Measurements from ENCODE around the gene ST7. TPM values are rescaled to one million over a fixed set of nuclear protein-coding genes. Genes with fewer than 3 reads are reported as not detected.

ST7 gene
- total RNA-seq, 2 experiments from 2014 or later = 5.7 to 6.2 TPM

DNA sequence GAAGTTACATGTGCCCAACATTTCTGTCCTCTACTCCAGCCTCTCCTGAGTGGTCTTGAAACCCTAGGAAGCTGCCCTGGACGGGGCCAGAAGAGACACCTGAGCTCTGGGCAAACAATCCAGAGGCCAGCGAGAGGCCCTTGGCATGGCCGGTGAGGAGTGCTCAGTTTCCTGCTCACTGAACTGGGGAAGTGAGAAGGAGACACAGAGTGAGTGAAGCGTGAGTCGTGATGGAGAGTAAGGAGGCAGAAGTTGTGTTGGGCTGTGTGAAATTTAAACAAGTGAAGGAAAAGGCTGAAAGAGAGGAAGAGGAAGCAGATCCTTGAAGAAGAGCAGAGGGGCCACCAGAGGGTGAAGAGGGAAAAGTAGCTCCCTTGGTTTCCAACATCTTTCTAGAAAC is 296.4 kb downstream of the ST7 start:
- H3K4me1 Mint-ChIP-seq (ENCODE audit: low read depth) = no peaks in the 10 kb centered on the region
- no peak overlapping the region for H3K27ac Mint-ChIP-seq
- DNase-seq = no peak
- H3K27me3 Mint-ChIP-seq = peaks cover 1% of the 10 kb centered on the region
- H3K36me3 Mint-ChIP-seq = no peaks in the 10 kb centered on the region
- no peak overlapping the region for H3K4me3 Mint-ChIP-seq
- intact Hi-C loops (cut with micrococcal nuclease) = no loop called here
- H3K9me3 Mint-ChIP-seq = no peaks in the 10 kb centered on the region
- CTCF ChIA-PET = no interaction called here
- POLR2A ChIA-PET = no interaction called here

- POLR2A ChIA-PET = no interaction called here
- Mint-ChIP-seq H3K27me3 (peaks cover 1% of the 10 kb centered on the region), H3K4me3 (no peak overlapping the region), H3K9me3 (no peaks in the 10 kb centered on the region), H3K27ac (no peak overlapping the region), H3K36me3 (no peaks in the 10 kb centered on the region), H3K4me1 (ENCODE audit: low read depth) (no peaks in the 10 kb centered on the region)
- DNase-seq = no peak
- intact Hi-C loops (cut with micrococcal nuclease) = no loop called here
- CTCF ChIA-PET = no interaction called here
Observed at GRCh38 chr7:117250245-117250644, 296.9 kb downstream of the ST7 start.

GRCh38 chr7:117250801-117251200 is 297.5 kb downstream of the ST7 start:
- Mint-ChIP-seq H3K27ac (no peak overlapping the region), H3K36me3 (no peaks in the 10 kb centered on the region), H3K27me3 (peaks cover 1% of the 10 kb centered on the region), H3K4me1 (ENCODE audit: low read depth) (no peaks in the 10 kb centered on the region), H3K9me3 (no peaks in the 10 kb centered on the region), H3K4me3 (no peak overlapping the region)
- intact Hi-C loops (cut with micrococcal nuclease) = no loop called here
- DNase-seq = no peak
- CTCF ChIA-PET = no interaction called here
- POLR2A ChIA-PET = no interaction called here

DNA sequence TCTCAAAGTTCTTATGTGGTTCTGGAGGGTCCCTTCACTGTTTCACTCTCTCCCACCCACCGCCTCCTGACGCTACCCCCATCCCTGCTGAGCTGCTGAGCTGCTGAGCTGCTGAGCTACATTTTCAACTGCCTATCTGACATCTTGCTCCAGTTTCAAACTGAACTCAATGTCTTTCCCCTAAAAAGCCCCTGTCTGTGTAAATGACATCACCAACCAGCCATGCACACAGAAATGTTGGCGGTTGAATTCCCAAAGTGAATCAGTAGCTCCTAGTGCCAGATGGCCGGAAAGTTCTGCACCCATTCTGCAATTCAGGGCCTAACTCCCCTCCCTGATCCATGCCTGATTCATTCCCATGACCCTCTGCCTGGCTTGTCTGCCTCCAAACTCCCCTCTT is 298.4 kb downstream of the ST7 start:
- POLR2A ChIA-PET = no interaction called here
- Mint-ChIP-seq H3K4me3 (no peak overlapping the region), H3K36me3 (no peaks in the 10 kb centered on the region), H3K27me3 (peaks cover 1% of the 10 kb centered on the region), H3K27ac (no peak overlapping the region), H3K9me3 (no peaks in the 10 kb centered on the region), H3K4me1 (ENCODE audit: low read depth) (no peaks in the 10 kb centered on the region)
- no peak for DNase-seq
- CTCF ChIA-PET = no interaction called here
- intact Hi-C loops (cut with micrococcal nuclease) = no loop called here

GRCh38 chr7:117259615-117260014 is 306.3 kb downstream of the ST7 start:
- intact Hi-C loops (cut with micrococcal nuclease) = no loop called here
- no peak overlapping the region for H3K27ac Mint-ChIP-seq
- no peaks in the 10 kb centered on the region for H3K9me3 Mint-ChIP-seq
- H3K4me3 Mint-ChIP-seq = no peak overlapping the region
- DNase-seq = no peak
- H3K4me1 Mint-ChIP-seq (ENCODE audit: low read depth) = no peaks in the 10 kb centered on the region
- ChIA-PET POLR2A (no interaction called here), CTCF (no interaction called here)
- H3K36me3 Mint-ChIP-seq = no peaks in the 10 kb centered on the region
- peaks cover 5% of the 10 kb centered on the region for H3K27me3 Mint-ChIP-seq

GRCh38 chr7:117262546-117262945 is 309.2 kb downstream of the ST7 start:
- Mint-ChIP-seq H3K9me3 (no peaks in the 10 kb centered on the region), H3K27ac (no peak overlapping the region), H3K27me3 (peaks cover 8% of the 10 kb centered on the region), H3K4me1 (ENCODE audit: low read depth) (no peaks in the 10 kb centered on the region), H3K36me3 (no peaks in the 10 kb centered on the region), H3K4me3 (no peak overlapping the region)
- ChIA-PET CTCF (no interaction called here), POLR2A (interaction anchor here (0.8 kb wide), 1 partner anchor 11 kb away, joined by 3 read pairs; no protein-coding TSS in a partner anchor)
- DNase-seq = no peak
- intact Hi-C loops (cut with micrococcal nuclease) = no loop called here

- intact Hi-C loops (cut with micrococcal nuclease) = no loop called here
- no peak overlapping the region for H3K27ac Mint-ChIP-seq
- ChIA-PET POLR2A (no interaction called here), CTCF (no interaction called here)
- no peak overlapping the region for H3K4me3 Mint-ChIP-seq
- no peaks in the 10 kb centered on the region for H3K9me3 Mint-ChIP-seq
- peaks cover 3% of the 10 kb centered on the region for H3K4me1 Mint-ChIP-seq (ENCODE audit: low read depth)
- H3K36me3 Mint-ChIP-seq = no peaks in the 10 kb centered on the region
- H3K27me3 Mint-ChIP-seq = peaks cover 8% of the 10 kb centered on the region
- DNase-seq = no peak
Observed at GRCh38 chr7:117264716-117265115, 311.4 kb downstream of the ST7 start.

- Mint-ChIP-seq H3K4me1 (ENCODE audit: low read depth) (peaks cover 4% of the 10 kb centered on the region), H3K4me3 (no peak overlapping the region), H3K27ac (no peak overlapping the region), H3K36me3 (no peaks in the 10 kb centered on the region), H3K27me3 (peaks cover 17% of the 10 kb centered on the region), H3K9me3 (no peaks in the 10 kb centered on the region)
- no peak for DNase-seq
- intact Hi-C loops (cut with micrococcal nuclease) = no loop called here
- ChIA-PET POLR2A (no interaction called here), CTCF (no interaction called here)
Observed at GRCh38 chr7:117269417-117269816, 316.1 kb downstream of the ST7 start.

GRCh38 chr7:117269886-117270285 is 316.6 kb downstream of the ST7 start:
- ChIA-PET CTCF (no interaction called here), POLR2A (no interaction called here)
- Mint-ChIP-seq H3K4me1 (ENCODE audit: low read depth) (peaks cover 4% of the 10 kb centered on the region), H3K9me3 (no peaks in the 10 kb centered on the region), H3K27me3 (peaks cover 19% of the 10 kb centered on the region), H3K4me3 (no peak overlapping the region), H3K36me3 (no peaks in the 10 kb centered on the region), H3K27ac (no peak overlapping the region)
- intact Hi-C loops (cut with micrococcal nuclease) = no loop called here
- DNase-seq = no peak

DNA sequence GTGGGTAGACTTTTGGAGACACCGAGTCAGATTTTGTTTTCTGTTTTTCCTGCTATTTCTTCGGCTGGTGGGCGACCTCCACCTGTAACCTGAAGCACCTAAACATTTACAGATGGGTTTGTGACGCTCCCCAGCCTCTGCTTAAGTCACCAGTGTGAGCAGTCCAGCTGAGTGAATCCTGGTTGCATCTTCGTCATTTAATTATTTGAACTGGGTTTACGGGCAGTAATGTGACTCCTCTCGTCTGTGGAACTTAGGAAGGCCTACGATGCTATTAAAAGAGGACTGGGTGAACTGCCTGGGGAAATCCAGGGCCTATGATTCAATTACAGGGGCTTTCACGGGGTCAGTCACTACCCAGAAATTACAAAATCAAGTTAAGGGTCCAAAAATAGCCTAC is 317.1 kb downstream of the ST7 start:
- ChIA-PET POLR2A (no interaction called here), CTCF (no interaction called here)
- Mint-ChIP-seq H3K9me3 (no peaks in the 10 kb centered on the region), H3K4me3 (no peak overlapping the region), H3K27me3 (peaks cover 21% of the 10 kb centered on the region), H3K27ac (no peak overlapping the region), H3K4me1 (ENCODE audit: low read depth) (peaks cover 4% of the 10 kb centered on the region), H3K36me3 (no peaks in the 10 kb centered on the region)
- intact Hi-C loops (cut with micrococcal nuclease) = no loop called here
- DNase-seq = no peak

DNA sequence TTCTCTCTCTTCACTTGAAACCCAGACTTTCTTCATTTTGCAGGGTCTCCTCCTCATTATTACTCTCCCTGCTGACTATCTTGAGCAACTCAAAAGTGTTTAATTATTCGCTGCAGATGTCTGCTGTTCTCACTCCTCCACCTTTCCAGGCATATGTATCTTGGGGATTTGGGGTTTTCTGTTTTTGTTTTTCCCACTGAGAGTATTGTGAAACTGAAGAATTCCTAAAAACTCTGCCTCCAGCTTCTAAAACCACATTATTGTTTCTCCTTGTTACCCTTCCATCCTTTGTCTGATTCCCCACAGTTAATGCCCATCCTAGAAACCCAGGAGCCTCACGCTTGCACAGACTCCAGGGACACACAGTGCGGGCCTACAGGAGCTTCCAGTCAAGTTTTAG is 318.3 kb downstream of the ST7 start:
- H3K4me1 Mint-ChIP-seq (ENCODE audit: low read depth) = peaks cover 4% of the 10 kb centered on the region
- no peak for DNase-seq
- peaks cover 19% of the 10 kb centered on the region for H3K27me3 Mint-ChIP-seq
- CTCF ChIA-PET = interaction anchor here (1.0 kb wide), 1 partner anchor 59 kb away, joined by 3 read pairs; no protein-coding TSS in a partner anchor
- POLR2A ChIA-PET = no interaction called here
- H3K9me3 Mint-ChIP-seq = no peaks in the 10 kb centered on the region
- no peak overlapping the region for H3K27ac Mint-ChIP-seq
- no peaks in the 10 kb centered on the region for H3K36me3 Mint-ChIP-seq
- intact Hi-C loops (cut with micrococcal nuclease) = no loop called here
- no peak overlapping the region for H3K4me3 Mint-ChIP-seq

DNA sequence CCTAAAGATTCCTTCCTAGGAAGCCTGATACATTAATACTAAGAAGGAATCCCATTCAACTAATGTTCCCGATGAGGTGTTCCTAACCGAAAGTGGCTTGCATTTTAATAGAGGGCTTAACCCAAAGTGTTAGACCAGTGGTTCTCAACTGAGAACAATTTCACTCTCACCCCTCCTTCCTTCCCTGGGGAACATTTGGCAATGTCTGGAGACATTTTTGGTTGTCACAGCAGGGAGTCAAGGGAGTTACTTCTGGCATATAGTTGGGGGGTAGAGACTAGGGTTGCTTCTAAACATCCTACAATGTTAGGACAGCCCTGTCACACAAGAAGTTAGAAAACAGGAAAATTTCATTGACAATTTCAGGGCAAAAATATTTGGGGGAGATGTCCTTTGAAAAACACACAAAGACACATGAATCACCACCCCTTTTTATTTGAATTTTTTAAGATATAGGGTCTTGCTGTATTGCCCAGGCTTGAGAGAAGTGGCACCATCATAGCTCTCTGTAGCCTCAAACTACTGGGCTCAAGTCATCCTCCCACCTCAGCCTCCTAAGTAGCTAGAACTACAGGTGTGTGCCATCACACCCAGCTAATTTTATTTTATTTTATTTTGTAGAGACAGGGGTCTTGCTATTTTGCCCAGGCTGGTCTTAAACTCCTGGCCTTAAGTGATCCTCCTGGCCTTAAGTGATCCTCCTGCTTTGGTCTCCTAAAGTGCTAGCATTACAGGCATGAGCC is 318.9 kb downstream of the ST7 start:
- intact Hi-C loops (cut with micrococcal nuclease) = no loop called here
- Mint-ChIP-seq H3K27ac (no peak overlapping the region), H3K36me3 (no peaks in the 10 kb centered on the region), H3K9me3 (no peaks in the 10 kb centered on the region), H3K4me1 (ENCODE audit: low read depth) (peaks cover 4% of the 10 kb centered on the region), H3K27me3 (peaks cover 18% of the 10 kb centered on the region), H3K4me3 (no peak overlapping the region)
- DNase-seq = no peak
- CTCF ChIA-PET = no interaction called here
- POLR2A ChIA-PET = no interaction called here

- Mint-ChIP-seq H3K4me1 (ENCODE audit: low read depth) (peaks cover 4% of the 10 kb centered on the region), H3K27ac (no peak overlapping the region), H3K4me3 (no peak overlapping the region), H3K27me3 (peaks cover 18% of the 10 kb centered on the region), H3K36me3 (no peaks in the 10 kb centered on the region), H3K9me3 (no peaks in the 10 kb centered on the region)
- POLR2A ChIA-PET = interaction anchor here (1.1 kb wide), 1 partner anchor 11 kb away, joined by 3 read pairs; no protein-coding TSS in a partner anchor
- no peak for DNase-seq
- intact Hi-C loops (cut with micrococcal nuclease) = no loop called here
- CTCF ChIA-PET = interaction anchor here (1.0 kb wide), 1 partner anchor 61 kb away, joined by 3 read pairs; no protein-coding TSS in a partner anchor
Observed at GRCh38 chr7:117273325-117273724, 320.0 kb downstream of the ST7 start.
